ENCODE measurements around the gene RC3H2. TPM values are rescaled to one million over a fixed set of nuclear protein-coding genes. Genes with fewer than 3 reads are reported as not detected.

Gene RC3H2
- polyA plus RNA-seq, 2 of the 4 experiments (the other 2 are of a cell fraction): 15.1 to 43.6 TPM

DNA sequence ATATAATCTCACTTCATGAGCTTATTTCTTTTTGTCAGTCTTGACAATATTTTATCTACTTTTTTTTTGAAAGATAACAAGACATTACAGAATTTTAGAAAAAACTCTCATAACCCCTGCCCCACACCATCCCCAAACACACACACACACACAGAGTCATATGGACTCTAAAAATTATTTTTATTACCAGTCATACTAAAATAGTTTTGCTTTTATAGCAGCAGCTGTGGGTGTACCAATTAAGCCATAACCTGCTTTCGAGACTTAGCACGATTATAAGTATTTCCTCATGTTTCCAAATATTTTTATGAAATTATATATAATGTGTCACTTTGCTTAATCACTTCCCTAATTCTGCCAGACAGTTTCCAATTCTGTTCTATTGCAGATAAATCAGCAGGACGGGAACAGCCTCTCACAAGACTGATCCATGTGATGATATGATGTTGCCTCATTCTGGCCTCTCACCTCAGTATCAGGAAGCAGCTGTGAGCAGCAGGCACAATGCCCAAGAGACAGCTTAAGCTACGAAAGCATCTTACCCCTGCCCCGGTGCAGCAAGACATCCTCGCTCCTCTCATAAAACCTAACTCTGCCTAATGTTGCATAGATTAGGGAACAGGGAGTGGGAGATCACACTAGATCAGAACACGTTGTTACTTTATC, 83.7 kb downstream of the RC3H2 start:
- TF ChIP-seq NPAS2 (CRISPR knock-in tag; IDR thresholded peaks at IDR 0.05; ENCODE audit: borderline replicate concordance) (no peak), RFX5 (IDR thresholded peaks at IDR 0.05) (no peak), NR3C1 (IDR thresholded peaks at IDR 0.05) (no peak), HOXB5 (CRISPR knock-in tag; IDR thresholded peaks at IDR 0.05) (no peak), HOXA7 (CRISPR knock-in tag; IDR thresholded peaks at IDR 0.05) (no peak), HEYL (CRISPR knock-in tag; IDR thresholded peaks at IDR 0.05) (no peak), TP53 (CRISPR knock-in tag; IDR thresholded peaks at IDR 0.05) (no peak), RARB (CRISPR knock-in tag; IDR thresholded peaks at IDR 0.05) (no peak), JUNB (IDR thresholded peaks at IDR 0.05) (no peak), EHMT2 (IDR thresholded peaks at IDR 0.05; ENCODE audit: low read depth) (no peak), GATA3 (IDR thresholded peaks at IDR 0.05; ENCODE audit: borderline replicate concordance) (no peak), FOXS1 (CRISPR knock-in tag; IDR thresholded peaks at IDR 0.05) (no peak), CBX8 (IDR thresholded peaks at IDR 0.05) (no peak), PHF8 (IDR thresholded peaks at IDR 0.05; ENCODE audit: borderline replicate concordance, low read depth) (no peak), ZNF302 (CRISPR knock-in tag; IDR thresholded peaks at IDR 0.05) (no peak), ESRRA (IDR thresholded peaks at IDR 0.05; ENCODE audit: borderline replicate concordance, low read length) (no peak), SMC3 (IDR thresholded peaks at IDR 0.05) (no peak)
- TF ChIP-seq, protein P1, sequence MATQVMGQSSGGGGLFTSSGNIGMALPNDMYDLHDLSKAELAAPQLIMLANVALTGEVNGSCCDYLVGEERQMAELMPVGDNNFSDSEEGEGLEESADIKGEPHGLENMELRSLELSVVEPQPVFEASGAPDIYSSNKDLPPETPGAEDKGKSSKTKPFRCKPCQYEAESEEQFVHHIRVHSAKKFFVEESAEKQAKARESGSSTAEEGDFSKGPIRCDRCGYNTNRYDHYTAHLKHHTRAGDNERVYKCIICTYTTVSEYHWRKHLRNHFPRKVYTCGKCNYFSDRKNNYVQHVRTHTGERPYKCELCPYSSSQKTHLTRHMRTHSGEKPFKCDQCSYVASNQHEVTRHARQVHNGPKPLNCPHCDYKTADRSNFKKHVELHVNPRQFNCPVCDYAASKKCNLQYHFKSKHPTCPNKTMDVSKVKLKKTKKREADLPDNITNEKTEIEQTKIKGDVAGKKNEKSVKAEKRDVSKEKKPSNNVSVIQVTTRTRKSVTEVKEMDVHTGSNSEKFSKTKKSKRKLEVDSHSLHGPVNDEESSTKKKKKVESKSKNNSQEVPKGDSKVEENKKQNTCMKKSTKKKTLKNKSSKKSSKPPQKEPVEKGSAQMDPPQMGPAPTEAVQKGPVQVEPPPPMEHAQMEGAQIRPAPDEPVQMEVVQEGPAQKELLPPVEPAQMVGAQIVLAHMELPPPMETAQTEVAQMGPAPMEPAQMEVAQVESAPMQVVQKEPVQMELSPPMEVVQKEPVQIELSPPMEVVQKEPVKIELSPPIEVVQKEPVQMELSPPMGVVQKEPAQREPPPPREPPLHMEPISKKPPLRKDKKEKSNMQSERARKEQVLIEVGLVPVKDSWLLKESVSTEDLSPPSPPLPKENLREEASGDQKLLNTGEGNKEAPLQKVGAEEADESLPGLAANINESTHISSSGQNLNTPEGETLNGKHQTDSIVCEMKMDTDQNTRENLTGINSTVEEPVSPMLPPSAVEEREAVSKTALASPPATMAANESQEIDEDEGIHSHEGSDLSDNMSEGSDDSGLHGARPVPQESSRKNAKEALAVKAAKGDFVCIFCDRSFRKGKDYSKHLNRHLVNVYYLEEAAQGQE (IDR thresholded peaks at IDR 0.05): no peak
- TF ChIP-seq, protein P2, sequence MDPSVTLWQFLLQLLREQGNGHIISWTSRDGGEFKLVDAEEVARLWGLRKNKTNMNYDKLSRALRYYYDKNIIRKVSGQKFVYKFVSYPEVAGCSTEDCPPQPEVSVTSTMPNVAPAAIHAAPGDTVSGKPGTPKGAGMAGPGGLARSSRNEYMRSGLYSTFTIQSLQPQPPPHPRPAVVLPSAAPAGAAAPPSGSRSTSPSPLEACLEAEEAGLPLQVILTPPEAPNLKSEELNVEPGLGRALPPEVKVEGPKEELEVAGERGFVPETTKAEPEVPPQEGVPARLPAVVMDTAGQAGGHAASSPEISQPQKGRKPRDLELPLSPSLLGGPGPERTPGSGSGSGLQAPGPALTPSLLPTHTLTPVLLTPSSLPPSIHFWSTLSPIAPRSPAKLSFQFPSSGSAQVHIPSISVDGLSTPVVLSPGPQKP (IDR thresholded peaks at IDR 0.05; ENCODE audit: low read depth, low read length): no peak
- TF ChIP-seq, protein P3, sequence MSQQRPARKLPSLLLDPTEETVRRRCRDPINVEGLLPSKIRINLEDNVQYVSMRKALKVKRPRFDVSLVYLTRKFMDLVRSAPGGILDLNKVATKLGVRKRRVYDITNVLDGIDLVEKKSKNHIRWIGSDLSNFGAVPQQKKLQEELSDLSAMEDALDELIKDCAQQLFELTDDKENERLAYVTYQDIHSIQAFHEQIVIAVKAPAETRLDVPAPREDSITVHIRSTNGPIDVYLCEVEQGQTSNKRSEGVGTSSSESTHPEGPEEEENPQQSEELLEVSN (IDR thresholded peaks at IDR 0.05; ENCODE audit: borderline replicate concordance, low read depth): no peak
- no peak overlapping the region for H3K4me3 ChIP-seq
- no peaks in the 10 kb centered on the region for H3K9me3 ChIP-seq
- CTCF ChIA-PET: interaction anchor here (0.9 to 1.5 kb wide), 3 partner anchors 9 to 724 kb away, joined by 3 to 4 read pairs (median 4); no protein-coding TSS in a partner anchor
- H3K4me1 ChIP-seq: peaks cover 18% of the 10 kb centered on the region
- no peak for DNase-seq (ENCODE audit: low read depth in 1 of 2, low spot score in 1 of 2)
- no peak for FAIRE-seq
- POLR2A ChIA-PET: no interaction called here
- no peak overlapping the region for H3K27ac ChIP-seq
- 85% methylated on average over 7 of the region's 7 CpGs for WGBS (ENCODE audit: missing lambda C conversion rate)
- no peak for ATAC-seq
- H3K4me2 ChIP-seq: no peak overlapping the region

DNA sequence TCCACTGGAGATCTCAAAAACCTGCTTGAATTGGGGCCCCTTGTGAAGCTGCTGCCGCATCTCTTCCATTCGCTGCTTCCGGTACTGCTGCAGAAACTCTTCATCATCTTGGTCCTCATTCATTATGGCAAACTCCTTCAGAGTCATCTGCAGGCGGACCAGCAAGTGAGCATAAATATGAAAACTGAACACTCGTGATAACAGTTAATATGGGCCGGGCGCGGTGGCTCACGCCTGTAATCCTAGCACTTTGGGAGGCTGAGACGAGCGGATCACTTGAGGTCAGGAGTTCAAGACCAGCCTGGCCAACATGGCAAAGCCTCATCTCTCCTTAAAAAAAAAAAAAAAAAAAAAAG, 84.7 kb downstream of the RC3H2 start:
- H3K9me3 ChIP-seq: no peaks in the 10 kb centered on the region
- H3K4me1 ChIP-seq: peaks cover 15% of the 10 kb centered on the region; the same call in 2 of the 3 replicates
- no peak overlapping the region for H3K4me3 ChIP-seq
- CTCF ChIA-PET: interaction anchor here (0.9 to 3.6 kb wide), 7 partner anchors 8 to 723 kb away, joined by 3 to 23 read pairs (median 4); no protein-coding TSS in a partner anchor
- no peak overlapping the region for H3K4me2 ChIP-seq
- TF ChIP-seq MAZ (IDR thresholded peaks at IDR 0.05; ENCODE audit: borderline replicate concordance, low read depth, low read length) (no peak), KDM1A (IDR thresholded peaks at IDR 0.05; ENCODE audit: low read depth) (no peak)
- 94% methylated on average over 11 of the region's 11 CpGs for WGBS (ENCODE audit: missing lambda C conversion rate)
- FAIRE-seq (no peak), ATAC-seq (no peak), DNase-seq (ENCODE audit: low read depth in 1 of 2, low spot score in 1 of 2) (no peak)
- POLR2A ChIA-PET: no interaction called here
- no peak overlapping the region for H3K27ac ChIP-seq
